GM21737 (cell line): ENCODE data around the gene LYVE1.

ENCODE experiments used
- ATAC-seq: cut with Tn5 transposase; IDR thresholded peaks from one replicate; pipeline ENCODE4 v1.9.1; 2021; ENCODE audit warnings: mild to moderate bottlenecking, moderate library complexity; ENCODE audit not compliant: unreplicated experiment

The LYVE1 gene

GRCh38 chr11:10592331-10592730 lies 23.9 kb upstream of the LYVE1 start:
- ATAC-seq = no peak

- no peak for ATAC-seq
These were observed 23.3 kb upstream of the LYVE1 start for GRCh38 chr11:10591741-10592140.

GRCh38 chr11:10590218-10590915 lies 21.9 kb upstream of the LYVE1 start:
- ATAC-seq = no peak

GRCh38 chr11:10588904-10589303 lies 20.4 kb upstream of the LYVE1 start:
- no peak for ATAC-seq

- no peak for ATAC-seq
These were observed 19.5 kb upstream of the LYVE1 start for GRCh38 chr11:10587995-10588394.

- no peak for ATAC-seq
These were observed 18.9 kb upstream of the LYVE1 start for GRCh38 chr11:10587388-10587787.

GRCh38 chr11:10584071-10584501 lies 15.6 kb upstream of the LYVE1 start:
- ATAC-seq = no peak

- ATAC-seq = no peak
These were observed 13.1 kb upstream of the LYVE1 start for GRCh38 chr11:10581481-10582019.

GRCh38 chr11:10580623-10581022 lies 12.2 kb upstream of the LYVE1 start:
- ATAC-seq = no peak

- no peak for ATAC-seq
These were observed 11.2 kb upstream of the LYVE1 start for GRCh38 chr11:10579700-10580099.

- ATAC-seq = no peak
These were observed 7.6 kb upstream of the LYVE1 start for GRCh38 chr11:10576035-10576398.

GRCh38 chr11:10575346-10576034 lies 7.0 kb upstream of the LYVE1 start:
- no peak for ATAC-seq

GRCh38 chr11:10573556-10573955 lies 5.1 kb upstream of the LYVE1 start:
- ATAC-seq = no peak

GRCh38 chr11:10573028-10573427 lies 4.6 kb upstream of the LYVE1 start:
- ATAC-seq = no peak

- ATAC-seq = no peak
These were observed 4.1 kb upstream of the LYVE1 start for GRCh38 chr11:10572533-10572932.

GRCh38 chr11:10567446-10567845 lies 1.0 kb downstream of the LYVE1 start:
- ATAC-seq = no peak

GRCh38 chr11:10566257-10566957 lies 2.1 kb downstream of the LYVE1 start:
- ATAC-seq = no peak

GRCh38 chr11:10565493-10565892 lies 3.0 kb downstream of the LYVE1 start:
- no peak for ATAC-seq

- no peak for ATAC-seq
These were observed 3.7 kb downstream of the LYVE1 start for GRCh38 chr11:10564696-10565318.

GRCh38 chr11:10564030-10564429 lies 4.4 kb downstream of the LYVE1 start:
- no peak for ATAC-seq

GRCh38 chr11:10561947-10562346 lies 6.5 kb downstream of the LYVE1 start:
- no peak for ATAC-seq
